COR-L47 (cell line): ENCODE data around the gene GRM8.
"Not testable (repeated sequence)": the region's sequence is repeated elsewhere in the genome, so short reads cannot be mapped to it uniquely, and the experiment has no call there.

Source experiments
- DNase-seq: peaks from one replicate; lab custom pipeline; 2025; lab: John Stamatoyannopoulos, UW

The GRM8 gene

DNA sequence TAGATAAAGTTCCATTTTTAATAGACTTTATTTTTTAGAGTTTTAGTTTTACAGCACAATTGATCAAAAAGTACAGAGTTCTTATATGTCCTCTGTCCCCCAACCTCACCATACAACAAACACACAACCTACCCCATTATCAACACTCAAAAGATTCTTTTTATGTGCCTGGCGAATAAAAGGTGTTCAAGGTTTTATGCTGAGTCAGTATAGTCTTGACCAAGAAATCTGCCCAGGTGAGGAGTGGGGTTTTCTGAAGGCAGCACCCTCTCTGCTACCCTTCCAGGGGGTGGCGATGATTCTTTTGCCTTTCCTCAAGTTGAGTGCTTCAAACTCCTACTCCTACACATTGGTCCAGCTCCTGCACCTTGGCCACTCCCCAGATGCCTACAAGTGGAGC is 222.9 kb downstream of the GRM8 start:
- no peak for DNase-seq

- no peak for DNase-seq
Measured at GRCh38 chr7:127021857-127022256, 230.9 kb downstream of the GRM8 start.

DNA sequence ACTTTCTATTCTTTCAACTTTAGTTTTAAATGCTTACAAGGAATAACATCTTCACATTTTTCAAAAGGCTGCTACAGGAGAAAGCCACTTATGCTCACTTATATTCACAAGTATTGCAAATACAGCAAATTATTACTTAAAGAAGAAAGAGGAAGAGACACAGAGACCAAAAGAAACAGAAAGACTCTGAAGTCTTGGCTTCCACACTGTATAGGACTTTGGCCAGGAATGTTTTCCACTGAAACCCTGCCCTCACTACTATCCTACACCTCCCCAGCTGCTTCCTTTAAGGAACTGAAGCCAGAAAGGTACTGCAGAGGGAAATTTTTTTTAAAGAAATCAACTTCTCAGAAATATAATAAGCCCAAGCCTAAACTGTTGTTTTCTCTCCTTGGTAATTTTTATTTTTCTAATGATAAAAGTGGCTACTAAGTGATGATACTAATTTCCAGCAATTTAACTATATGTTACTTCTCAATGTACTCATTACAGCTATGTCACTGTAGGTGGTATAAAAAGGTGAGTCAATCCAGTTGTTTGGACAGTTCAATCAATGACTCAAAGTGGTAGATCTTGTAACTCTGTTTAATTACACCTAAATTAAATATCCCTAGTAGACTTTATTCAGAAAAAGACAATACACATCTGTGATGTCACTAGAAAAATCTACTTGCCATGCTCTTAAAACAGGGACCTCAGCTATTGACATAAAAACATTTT is 231.6 kb downstream of the GRM8 start:
- no peak for DNase-seq

- no peak for DNase-seq
Measured at GRCh38 chr7:127018889-127019288, 233.9 kb downstream of the GRM8 start.

- DNase-seq: no peak
Measured at GRCh38 chr7:127017196-127017595, 235.5 kb downstream of the GRM8 start.

- DNase-seq: no peak
Measured at GRCh38 chr7:127000725-127001124, 252.0 kb downstream of the GRM8 start.

DNA sequence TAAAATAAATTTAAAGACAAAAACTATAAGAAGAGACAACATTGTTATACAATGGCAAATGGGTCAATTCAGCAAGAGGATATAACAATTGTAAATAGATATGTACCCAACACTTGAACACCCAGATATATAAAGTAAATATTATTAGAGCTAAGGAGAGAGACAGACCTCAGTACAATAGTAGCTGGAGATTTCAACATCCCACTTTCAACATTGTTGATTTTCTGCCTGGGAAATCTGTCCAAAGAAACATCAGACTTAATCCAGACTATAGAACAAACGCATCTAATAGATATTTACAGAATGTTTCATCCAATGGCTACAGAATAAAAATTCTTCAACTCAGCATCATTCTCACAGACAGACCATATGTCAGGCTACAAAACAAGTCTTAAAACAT is 256.1 kb downstream of the GRM8 start:
- DNase-seq: no peak

- DNase-seq: no peak
Measured at GRCh38 chr7:126993626-126994213, 259.0 kb downstream of the GRM8 start.

- DNase-seq: no peak
Measured at GRCh38 chr7:126988022-126988421, 264.7 kb downstream of the GRM8 start.

- no peak for DNase-seq
Measured at GRCh38 chr7:126979722-126980121, 273.0 kb downstream of the GRM8 start.

- DNase-seq: no peak
Measured at GRCh38 chr7:126978865-126979264, 273.9 kb downstream of the GRM8 start.

GRCh38 chr7:126973066-126973465 is 279.7 kb downstream of the GRM8 start:
- no peak for DNase-seq

DNA sequence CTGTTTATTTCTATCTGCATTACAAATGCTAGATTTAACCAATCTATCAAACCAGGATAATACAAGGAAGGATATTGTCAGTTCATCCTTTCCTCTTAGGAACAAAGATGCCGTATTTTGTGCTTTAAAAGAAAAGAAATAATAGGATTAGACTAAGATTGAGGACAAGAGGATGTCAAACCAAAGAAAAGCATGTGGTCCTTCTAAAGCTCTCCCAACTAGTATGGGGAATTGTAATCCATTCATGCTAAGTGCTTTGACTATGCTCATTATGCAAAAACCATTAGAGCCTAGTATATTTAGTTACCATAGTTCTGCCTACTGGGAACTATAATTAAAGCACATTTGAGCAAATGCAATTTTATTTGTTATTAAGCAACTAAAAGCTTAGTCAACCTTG is 280.2 kb downstream of the GRM8 start:
- no peak for DNase-seq

GRCh38 chr7:126959649-126960048 is 293.1 kb downstream of the GRM8 start:
- no peak for DNase-seq

- DNase-seq: no peak
Measured at GRCh38 chr7:126958367-126958766, 294.4 kb downstream of the GRM8 start.

GRCh38 chr7:126957443-126957842 is 295.3 kb downstream of the GRM8 start:
- DNase-seq: no peak

GRCh38 chr7:126953461-126953860 is 299.3 kb downstream of the GRM8 start:
- no peak for DNase-seq

DNA sequence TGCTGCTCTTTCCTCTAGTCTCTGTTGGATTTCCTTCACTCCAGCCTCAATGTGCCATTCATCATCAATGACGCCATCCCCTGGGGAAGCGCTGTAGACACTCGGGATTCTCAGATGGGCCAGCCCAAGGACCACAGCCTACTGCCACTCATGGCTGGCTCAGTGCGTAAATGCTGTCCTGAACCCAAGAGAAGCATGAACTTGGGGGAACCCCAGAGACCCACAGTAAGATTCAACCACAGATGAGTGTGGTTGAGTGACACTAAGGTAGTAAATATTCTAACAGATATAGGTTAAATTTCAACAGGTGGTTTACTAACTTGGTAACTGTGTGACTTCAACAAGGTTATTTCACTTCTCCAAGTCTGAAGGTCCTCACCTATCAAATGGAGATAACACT is 304.1 kb downstream of the GRM8 start:
- no peak for DNase-seq

DNA sequence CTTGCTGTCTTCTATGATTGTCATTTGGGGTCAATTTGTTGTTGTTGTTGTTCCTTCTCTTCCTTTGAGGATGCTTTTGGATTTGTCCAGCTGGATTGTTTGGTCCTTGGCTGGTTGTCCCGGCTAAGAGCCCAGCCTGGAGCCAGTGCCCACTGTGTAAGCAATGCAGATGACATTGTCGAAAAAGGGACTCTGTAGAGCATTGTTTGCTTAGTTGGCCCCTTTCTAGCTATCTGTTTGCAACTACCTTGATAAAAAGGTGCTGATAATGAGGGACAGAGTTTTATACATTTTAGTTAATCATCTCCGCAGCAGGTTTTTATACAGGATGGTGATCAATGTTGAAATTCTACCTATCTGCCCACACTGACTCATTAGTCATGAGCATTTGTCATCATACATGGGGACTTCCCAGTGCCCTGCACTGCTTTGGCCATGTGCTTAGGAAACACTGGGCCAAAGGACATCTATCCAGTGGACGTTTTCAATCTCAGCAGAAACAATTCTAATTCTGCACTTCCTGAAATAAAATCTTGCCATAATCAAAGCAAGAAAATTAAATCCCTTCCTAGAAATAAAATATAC is 311.9 kb downstream of the GRM8 start:
- no peak for DNase-seq

DNA sequence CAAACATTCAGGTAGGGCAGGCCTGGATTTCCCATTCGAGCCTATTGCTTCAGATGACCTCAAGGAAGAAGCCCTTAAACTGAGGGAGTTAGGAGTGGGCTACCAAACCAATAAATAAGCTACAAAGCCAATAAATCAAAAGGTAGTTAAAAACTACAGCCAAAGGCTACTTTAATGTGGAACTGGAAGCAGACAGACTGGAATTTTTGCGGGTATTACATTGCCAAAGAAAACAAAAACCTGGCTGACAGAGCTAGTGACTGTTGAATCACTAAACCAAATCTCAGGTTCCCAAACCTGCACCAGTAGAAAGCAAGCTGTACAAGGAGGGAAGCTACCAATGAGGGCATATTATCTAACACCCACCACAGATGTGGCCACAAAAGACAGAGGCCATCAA is 315.6 kb downstream of the GRM8 start:
- no peak for DNase-seq

DNA sequence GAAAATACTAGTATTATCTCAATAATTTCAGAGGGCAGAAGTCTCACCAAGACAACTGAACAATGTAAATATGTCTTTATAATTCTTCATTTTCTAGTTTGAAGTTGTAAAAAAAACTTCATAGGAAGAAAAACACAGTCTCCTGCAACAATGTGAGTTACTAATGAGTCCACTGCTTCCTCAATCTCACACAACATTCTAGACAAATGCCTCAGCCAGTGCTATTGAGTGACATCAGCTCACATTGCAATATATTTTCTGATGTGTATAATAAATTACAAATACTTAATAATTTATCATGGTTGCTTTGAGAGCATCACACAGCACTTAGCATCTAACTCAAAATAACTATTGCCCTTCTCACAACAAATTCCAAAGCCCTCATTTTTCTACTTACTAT is 321.2 kb downstream of the GRM8 start:
- DNase-seq: no peak

DNA sequence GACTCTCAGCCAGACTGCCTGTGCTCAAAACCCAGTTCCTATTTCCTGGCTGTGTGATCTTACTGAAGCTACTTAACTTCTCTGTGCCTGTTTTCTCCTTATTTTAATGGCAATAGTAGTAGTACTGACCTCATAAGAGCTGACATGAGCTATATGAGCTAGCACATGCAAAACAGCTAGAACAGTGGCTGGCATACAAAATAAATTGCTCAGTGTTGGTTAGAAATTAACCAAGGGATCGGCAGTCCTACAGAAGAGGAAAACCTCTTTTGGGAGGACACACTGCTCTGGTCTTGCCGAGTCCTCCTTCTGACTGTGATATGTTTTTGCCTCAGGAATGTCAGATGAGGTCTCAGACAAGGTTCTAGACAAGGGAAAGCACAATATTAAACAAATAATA is 322.6 kb downstream of the GRM8 start:
- no peak for DNase-seq

DNA sequence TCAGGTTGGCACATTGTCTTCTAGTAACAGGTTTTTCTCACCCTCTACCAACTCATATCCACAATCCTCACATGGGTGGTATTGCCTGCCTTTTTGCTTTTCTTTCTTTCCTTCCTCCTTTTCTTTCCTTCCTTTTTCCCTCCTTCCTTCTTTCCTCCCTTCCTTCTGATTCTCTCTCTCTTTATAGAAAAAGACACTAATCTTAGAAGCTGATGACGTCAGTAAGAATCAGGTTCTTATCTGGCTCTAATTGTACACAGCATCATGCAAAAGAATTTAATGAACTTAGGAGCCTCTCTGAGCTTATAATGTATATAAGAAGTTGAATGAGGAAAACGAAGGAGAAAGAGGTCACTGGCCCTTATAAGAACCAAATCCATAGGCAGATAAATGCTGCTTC is 328.3 kb downstream of the GRM8 start:
- DNase-seq: no peak

DNA sequence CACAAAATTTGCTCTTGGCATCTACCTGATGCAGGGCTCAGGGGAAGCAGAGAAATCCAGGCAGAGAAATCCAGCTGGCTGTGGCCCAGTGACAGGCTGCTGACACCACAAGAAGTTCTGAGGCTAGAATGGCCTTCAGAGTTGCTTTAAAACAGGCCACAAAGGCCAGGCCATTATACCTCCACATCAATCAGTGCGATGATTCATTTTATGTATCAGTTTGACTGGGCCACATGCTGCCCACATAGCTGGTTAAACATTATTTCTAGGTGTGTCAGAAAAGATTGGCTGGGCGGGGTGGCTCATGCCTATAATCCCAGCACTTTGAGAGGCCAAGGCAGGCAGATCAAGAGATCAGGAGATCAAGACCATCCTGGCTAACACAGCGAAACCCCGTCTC is 341.1 kb downstream of the GRM8 start:
- not testable (repeated sequence) for DNase-seq
